ENCODE measurements around the gene GCK.

DNA sequence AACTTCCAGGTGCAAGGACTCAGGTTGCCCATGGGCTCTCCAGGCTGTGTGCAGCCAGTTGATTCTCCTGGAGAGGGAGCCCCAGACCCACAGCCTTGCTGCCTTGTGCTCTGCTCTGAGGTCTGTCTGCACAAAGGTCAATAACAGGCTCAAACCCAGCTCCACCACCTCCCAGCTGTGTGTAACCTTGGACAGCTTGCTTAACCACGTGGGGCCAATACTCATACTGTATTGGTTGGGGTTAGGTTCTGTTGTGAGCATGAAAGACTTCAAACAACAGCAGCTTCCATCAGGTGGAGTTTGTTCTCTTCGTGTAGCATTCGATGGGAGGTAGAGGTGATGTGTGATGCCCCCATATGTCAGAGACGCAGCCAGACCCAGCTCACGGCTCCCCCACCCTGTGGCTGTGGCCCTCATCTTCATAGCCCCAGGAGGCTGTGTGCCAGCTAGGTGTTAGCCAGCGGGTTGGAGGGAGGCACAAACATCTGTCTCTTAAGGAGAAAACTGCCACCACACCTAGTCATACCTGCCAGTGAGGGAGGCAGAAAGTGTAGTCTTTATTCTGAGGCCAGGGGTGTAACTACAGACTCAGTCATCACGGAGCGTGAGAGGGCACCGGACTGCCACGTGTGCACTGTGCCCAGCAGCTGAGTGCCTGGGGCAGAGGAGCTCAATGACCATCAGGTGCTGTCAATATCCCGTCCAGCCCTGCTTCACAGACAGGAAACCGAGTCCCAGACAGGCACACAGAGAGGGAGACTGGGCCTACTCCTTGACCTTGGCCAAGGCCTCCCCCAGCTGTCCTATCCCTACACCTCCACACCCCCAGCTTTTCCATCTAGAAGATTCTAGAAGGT lies 57.8 kb downstream of the GCK start:
- TF ChIP-seq, protein P1, sequence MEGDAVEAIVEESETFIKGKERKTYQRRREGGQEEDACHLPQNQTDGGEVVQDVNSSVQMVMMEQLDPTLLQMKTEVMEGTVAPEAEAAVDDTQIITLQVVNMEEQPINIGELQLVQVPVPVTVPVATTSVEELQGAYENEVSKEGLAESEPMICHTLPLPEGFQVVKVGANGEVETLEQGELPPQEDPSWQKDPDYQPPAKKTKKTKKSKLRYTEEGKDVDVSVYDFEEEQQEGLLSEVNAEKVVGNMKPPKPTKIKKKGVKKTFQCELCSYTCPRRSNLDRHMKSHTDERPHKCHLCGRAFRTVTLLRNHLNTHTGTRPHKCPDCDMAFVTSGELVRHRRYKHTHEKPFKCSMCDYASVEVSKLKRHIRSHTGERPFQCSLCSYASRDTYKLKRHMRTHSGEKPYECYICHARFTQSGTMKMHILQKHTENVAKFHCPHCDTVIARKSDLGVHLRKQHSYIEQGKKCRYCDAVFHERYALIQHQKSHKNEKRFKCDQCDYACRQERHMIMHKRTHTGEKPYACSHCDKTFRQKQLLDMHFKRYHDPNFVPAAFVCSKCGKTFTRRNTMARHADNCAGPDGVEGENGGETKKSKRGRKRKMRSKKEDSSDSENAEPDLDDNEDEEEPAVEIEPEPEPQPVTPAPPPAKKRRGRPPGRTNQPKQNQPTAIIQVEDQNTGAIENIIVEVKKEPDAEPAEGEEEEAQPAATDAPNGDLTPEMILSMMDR (IDR thresholded peaks at IDR 0.05) = peak in 4 of 7 experiments; percentile 5 to 35 (median 14)
- TF ChIP-seq POLR2A (IDR thresholded peaks at IDR 0.05) = no peak
